Neural cell (in vitro differentiated cells): ENCODE results near the gene RBM10.

Experiments
- CTCF ChIP-seq: fragments of 450-650 bp; IDR thresholded peaks from 2 replicates; pipeline ENCODE4 v1.5.1; 2014; ENCODE audit warnings: antibody characterized with exemption, mild to moderate bottlenecking, moderate library complexity; ENCODE audit not compliant: poor library complexity, severe bottlenecking
- EZH2 ChIP-seq: fragments of 200-600, 300-800 bp; shearing (Covaris generic), sonication (generic); IDR thresholded peaks from 2 replicates; pipeline ENCODE4 v1.6.1; 2014; ENCODE audit warnings: antibody characterized with exemption, low read length, borderline replicate concordance, mild to moderate bottlenecking; ENCODE audit not compliant: insufficient read depth, poor library complexity, severe bottlenecking
- POLR2AphosphoS5 ChIP-seq: IDR thresholded peaks from 2 replicates; pipeline ENCODE4 v1.6.1; 2012
- REST ChIP-seq: IDR thresholded peaks from 2 replicates; pipeline ENCODE4 v1.6.1; 2012; ENCODE audit warnings: borderline replicate concordance
- SMC3 ChIP-seq: fragments of 450-650 bp; conservative IDR thresholded peaks from 2 replicates; pipeline ENCODE4 v1.6.1; 2014; ENCODE audit warnings: antibody characterized with exemption, mild to moderate bottlenecking, moderate library complexity; ENCODE audit not compliant: poor library complexity
- TAF1 ChIP-seq: IDR thresholded peaks from 2 replicates; pipeline ENCODE4 v1.6.1; 2012; ENCODE audit warnings: low read depth

GRCh38 chrX:47168495-47169073 is 23.6 kb downstream of the RBM10 start:
- TF ChIP-seq CTCF (no peak), SMC3 (no peak), POLR2AphosphoS5 (no peak), TAF1 (no peak), EZH2 (no peak), REST (no peak)
